GF-D8 (cell line): ENCODE results near the gene SIGLEC9.
A peak's percentile ranks its signal among the peaks of the same experiment; 100 is the strongest.
"Not testable (repeated sequence)": the region's sequence is repeated elsewhere in the genome, so short reads cannot be mapped to it uniquely, and the experiment has no call there.

Source experiments
- DNase-seq: peaks from one replicate; lab custom pipeline; 2025; lab: John Stamatoyannopoulos, UW

The SIGLEC9 gene

GRCh38 chr19:51123802-51124201, 904 bp upstream of the SIGLEC9 start:
- DNase-seq: no peak

- no peak for DNase-seq
Observed at GRCh38 chr19:51124216-51124615, 490 bp upstream of the SIGLEC9 start.

GRCh38 chr19:51125421-51126075, 842 bp downstream of the SIGLEC9 start:
- no peak for DNase-seq

DNA sequence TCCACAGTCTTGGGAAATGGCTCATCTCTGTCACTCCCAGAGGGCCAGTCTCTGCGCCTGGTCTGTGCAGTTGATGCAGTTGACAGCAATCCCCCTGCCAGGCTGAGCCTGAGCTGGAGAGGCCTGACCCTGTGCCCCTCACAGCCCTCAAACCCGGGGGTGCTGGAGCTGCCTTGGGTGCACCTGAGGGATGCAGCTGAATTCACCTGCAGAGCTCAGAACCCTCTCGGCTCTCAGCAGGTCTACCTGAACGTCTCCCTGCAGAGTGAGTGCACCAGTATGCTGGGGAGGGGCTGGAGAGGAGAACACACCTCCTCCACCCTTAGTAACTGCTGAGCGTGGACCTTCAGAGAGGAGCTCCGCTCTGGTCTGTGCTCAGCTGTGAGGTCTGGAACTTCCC, 2.3 kb downstream of the SIGLEC9 start:
- no peak for DNase-seq

DNA sequence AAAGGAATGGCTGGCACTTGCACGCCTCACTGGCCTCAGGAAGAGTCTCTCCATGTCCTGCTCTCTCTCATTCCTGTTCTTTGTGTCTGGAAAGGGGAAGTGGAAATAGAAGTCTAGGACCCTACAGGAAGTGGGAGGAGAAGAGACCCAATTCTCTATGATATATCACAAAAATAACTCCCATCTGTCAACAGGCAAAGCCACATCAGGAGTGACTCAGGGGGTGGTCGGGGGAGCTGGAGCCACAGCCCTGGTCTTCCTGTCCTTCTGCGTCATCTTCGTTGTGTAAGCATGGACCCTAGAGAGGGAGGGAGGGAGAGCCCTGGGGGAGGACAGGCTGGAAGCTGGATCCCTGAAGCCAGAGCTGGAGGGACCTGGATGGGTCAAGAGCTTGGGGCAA, 3.0 kb downstream of the SIGLEC9 start:
- peak; percentile 30 for DNase-seq

DNA sequence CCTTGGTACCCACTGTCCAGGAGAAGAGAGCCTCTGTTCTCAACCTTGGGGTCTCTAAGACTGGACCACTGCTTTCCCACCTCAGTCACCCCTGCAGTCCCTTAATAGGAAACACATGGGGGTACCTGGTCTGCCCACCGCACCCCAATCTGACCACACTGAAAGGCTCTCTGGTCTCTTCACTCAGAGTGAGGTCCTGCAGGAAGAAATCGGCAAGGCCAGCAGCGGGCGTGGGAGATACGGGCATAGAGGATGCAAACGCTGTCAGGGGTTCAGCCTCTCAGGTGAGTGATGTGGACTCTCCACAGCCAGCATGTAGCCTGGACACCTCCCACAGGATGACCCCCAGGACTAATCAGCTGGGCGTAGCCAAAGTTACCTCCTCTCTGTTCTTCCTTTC, 3.5 kb downstream of the SIGLEC9 start:
- no peak for DNase-seq

DNA sequence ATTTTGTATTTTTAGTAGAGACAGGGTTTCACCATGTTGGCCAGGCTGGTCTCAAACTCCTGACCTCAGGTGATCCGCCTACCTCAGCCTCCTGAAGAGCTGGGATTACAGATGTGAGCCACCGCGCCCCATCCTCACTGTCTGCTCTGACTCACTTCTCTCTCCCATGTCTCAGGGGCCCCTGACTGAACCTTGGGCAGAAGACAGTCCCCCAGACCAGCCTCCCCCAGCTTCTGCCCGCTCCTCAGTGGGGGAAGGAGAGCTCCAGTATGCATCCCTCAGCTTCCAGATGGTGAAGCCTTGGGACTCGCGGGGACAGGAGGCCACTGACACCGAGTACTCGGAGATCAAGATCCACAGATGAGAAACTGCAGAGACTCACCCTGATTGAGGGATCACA, 5.0 kb downstream of the SIGLEC9 start:
- no peak for DNase-seq

DNA sequence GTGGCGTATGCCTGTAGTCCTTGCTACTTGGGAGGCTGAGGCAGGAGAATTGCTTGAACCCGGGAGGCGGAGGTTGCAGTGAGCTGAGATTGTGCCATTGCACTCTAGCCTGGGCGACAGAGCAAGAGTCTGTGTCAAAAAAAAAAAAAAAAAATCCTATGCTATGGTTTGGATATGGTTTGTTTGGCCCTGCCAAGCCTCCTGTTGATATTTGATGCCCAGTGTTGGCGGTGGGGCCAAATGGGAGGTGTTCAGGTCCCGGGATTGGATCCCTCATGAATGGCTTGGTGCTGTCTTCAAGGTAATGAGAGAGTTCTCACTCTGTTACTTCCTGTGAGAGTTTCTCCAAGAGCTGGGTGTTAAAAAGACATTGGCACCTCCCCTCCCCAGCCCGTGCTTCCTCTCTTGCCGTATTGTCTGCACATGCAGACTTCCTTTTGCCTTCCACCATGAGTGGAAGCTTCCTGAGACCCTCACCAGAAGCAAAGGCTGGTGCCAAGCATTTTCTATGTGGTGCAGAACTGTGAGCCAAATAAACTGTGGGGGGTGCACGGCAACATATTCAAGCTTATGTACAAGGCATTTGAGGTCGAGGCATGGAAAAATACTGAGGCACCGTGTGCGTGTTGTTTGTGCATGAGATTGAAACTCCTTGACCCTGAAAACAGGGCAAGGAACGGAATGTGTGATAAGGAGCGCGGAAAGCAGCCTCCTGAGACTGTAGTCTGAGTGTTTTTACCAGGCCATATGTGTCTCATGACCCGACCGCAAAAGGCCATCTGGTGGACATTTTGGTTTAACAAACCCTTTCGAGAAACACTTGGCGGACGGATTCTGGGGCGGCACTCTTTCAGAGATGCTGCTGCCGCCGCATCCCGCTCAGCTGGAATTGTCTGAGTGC, 7.3 kb downstream of the SIGLEC9 start:
- DNase-seq: peak; percentile 55

GRCh38 chr19:51135004-51135403, 10.3 kb downstream of the SIGLEC9 start:
- no peak for DNase-seq

GRCh38 chr19:51135986-51136762, 11.5 kb downstream of the SIGLEC9 start:
- DNase-seq: no peak

DNA sequence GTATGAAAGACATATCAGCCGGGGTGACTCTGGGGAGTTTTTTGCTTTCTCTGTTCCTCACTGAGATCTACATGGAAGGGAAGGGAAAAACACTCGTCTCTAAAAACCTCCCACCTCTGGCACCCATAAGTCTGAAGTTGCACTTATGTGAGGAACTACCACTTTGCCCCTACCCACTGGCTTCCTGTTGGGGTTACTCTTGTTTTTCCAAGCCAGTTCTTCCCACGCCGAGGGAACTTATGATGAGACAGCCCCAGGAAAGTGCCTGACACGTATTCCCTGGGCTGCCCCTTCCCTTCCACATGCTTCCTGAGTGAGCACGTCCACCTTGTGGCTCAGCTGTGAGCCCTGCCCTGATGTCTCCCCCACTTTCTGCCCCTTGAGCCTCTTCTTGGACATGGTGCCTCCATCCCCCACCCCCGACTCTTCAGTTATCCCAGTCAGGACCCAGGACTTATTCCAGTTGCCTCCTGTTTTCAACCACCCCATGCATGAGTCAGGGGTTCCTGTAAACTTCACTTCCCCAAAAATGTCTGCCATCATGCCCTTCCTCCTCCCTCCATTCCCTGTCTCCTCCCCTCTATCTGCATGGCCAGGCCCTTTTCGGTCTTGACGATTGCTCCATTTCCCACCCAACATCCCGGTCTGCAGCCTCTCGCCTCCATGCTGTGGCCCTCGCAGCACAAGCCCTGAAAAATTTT, 12.3 kb downstream of the SIGLEC9 start:
- peak; percentile 72 for DNase-seq

- no peak for DNase-seq
Observed at GRCh38 chr19:51137792-51138425, 13.2 kb downstream of the SIGLEC9 start.

GRCh38 chr19:51138549-51138979, 13.9 kb downstream of the SIGLEC9 start:
- peak; percentile 64 for DNase-seq

DNA sequence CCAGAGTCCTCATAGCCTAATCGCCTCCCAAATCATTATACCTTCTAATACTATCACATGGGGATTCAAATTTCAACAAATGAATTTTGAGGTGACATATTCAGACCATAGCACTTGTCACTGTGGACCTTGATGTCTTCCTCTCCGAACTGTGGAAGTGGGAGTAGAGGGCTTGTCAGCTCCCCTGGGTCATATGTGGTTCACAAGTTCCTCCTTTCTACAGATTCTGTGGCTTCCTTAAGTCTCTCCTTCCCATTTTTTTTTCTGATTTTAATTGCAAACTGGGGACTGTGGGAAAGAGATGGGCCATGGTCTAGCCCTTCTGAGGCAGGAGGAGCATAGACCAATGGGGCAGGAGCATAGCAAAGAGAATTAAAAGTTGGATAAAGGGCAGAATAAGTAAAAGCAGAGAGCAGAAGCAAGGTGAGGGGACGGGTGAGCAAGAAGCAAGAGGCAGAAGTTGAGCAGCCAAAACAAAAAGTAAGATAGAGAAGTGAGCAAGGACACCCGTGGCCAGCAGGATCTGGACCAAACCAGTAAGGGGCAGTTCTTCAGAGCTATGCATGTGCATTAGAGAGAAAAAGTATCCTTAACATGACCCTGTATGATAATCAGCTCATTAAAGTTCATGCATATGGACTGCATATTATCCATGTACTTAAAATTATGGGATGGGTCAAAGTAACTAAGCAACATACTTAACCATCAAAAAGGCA, 14.8 kb downstream of the SIGLEC9 start:
- DNase-seq: peak; percentile 83

- no peak for DNase-seq
Observed at GRCh38 chr19:51140441-51140840, 15.7 kb downstream of the SIGLEC9 start.

- no peak for DNase-seq
Observed at GRCh38 chr19:51141181-51141580, 16.5 kb downstream of the SIGLEC9 start.

- DNase-seq: no peak
Observed at GRCh38 chr19:51142119-51142518, 17.4 kb downstream of the SIGLEC9 start, which contains the start of gene SIGLEC7. TSS of gene SIGLEC7 (plus strand) at chr19:51142301. CDS start at chr19:51142370, 69 bp downstream.

- not testable (repeated sequence) for DNase-seq
Observed at GRCh38 chr19:51142809-51143475, 18.2 kb downstream of the SIGLEC9 start.

GRCh38 chr19:51143486-51143885, 18.8 kb downstream of the SIGLEC9 start:
- DNase-seq: no peak

- no peak for DNase-seq
Observed at GRCh38 chr19:51144482-51145045, 19.9 kb downstream of the SIGLEC9 start.
